Stimulated activated naive CD8-positive, alpha-beta T cell treated with anti-CD3 and anti-CD28 coated beads, Interleukin-15, Interleukin-2, amounts not matched to agents 100 ng/mL and 50 ng/mL, for 24 hours (primary cell): ENCODE data around the gene PHLPP1.
"Not testable (repeated sequence)": the region's sequence is repeated elsewhere in the genome, so short reads cannot be mapped to it uniquely, and the experiment has no call there.

Experiments
- H3K27ac Mint-ChIP-seq: one replicate; pipeline ENCODE4 v1.8.0; 2021; ENCODE audit warnings: mild to moderate bottlenecking, mixed read lengths
- H3K27me3 Mint-ChIP-seq: one replicate; pipeline ENCODE4 v1.8.0; 2021; ENCODE audit warnings: mixed read lengths
- H3K36me3 Mint-ChIP-seq: one replicate; pipeline ENCODE4 v1.8.0; 2021; ENCODE audit warnings: low read depth, mixed read lengths
- H3K4me1 Mint-ChIP-seq: one replicate; pipeline ENCODE4 v1.8.0; 2021; ENCODE audit warnings: low read depth, mixed read lengths
- H3K4me3 Mint-ChIP-seq: one replicate; pipeline ENCODE4 v1.8.0; 2021; ENCODE audit warnings: mild to moderate bottlenecking, mixed read lengths
- H3K9me3 Mint-ChIP-seq: one replicate; pipeline ENCODE4 v1.8.0; 2021; ENCODE audit warnings: mixed read lengths

Gene PHLPP1

DNA sequence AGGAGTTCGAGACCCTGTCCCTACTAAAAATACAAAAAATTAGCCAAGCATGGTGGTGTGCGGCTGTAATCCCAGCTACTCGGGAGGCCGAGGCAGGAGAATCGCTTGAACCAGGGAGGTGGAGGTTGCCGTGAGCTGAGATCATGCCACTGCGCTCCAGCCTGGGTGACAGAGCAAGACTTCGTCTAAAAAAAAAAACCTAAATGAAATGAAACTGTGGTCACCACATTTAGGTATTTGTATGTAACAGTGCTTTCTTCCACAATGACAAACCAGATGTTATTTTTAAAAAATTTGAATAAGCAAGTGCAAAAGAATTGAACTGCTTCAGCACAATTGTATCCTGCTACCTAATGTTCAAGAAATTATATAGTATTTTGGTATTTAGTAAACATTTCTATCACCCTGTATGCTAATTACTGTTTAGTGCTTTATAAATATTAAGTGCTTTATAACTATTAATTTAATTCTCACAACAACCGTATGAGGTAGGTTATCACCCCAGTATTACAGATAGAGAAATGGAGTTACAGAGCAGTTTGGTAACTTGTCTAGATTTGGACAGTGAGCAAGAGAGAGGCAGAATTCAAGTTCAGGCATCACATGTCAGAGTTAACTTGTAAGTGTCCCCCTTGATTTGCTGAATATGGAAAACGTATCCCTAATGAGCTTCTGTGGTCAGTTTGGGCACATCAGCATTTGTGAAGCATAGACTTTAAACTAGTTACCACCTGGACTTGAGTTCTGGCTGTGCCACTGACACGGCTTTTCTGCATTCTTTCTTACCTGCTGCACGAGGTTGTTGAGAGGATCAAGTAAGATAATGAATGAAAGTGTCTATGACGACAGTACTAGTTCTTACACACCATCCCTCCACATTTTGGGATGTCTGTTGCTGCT, 14.4 kb downstream of the PHLPP1 start:
- Mint-ChIP-seq H3K4me1 (peaks cover 6% of the 10 kb centered on the region), H3K4me3 (no peak overlapping the region), H3K36me3 (peaks cover 16% of the 10 kb centered on the region), H3K27ac (no peak overlapping the region), H3K27me3 (no peaks in the 10 kb centered on the region), H3K9me3 (peaks cover 4% of the 10 kb centered on the region)

DNA sequence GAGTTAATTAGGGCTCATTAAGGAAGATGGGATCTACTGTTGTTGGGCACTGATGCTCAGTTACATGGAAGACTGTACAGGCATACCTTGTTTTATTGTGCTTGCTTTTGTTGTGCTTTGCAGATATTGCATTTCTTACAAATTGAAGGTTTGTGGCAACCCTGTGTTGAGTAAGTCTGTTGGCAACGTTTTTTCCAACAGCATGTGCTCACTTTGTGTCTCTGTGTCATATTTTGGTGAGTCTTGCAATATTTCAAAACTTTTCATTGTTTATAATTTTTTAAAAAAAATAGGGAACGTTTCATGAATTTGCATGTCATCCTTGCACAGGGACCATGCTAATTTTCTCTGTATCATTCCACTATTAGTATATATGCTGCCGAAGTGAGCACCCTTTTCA, 15.6 kb downstream of the PHLPP1 start:
- no peak overlapping the region for H3K27ac Mint-ChIP-seq
- peaks cover 4% of the 10 kb centered on the region for H3K9me3 Mint-ChIP-seq
- no peak overlapping the region for H3K4me3 Mint-ChIP-seq
- no peaks in the 10 kb centered on the region for H3K27me3 Mint-ChIP-seq
- H3K4me1 Mint-ChIP-seq = peaks cover 6% of the 10 kb centered on the region
- H3K36me3 Mint-ChIP-seq = peaks cover 16% of the 10 kb centered on the region

DNA sequence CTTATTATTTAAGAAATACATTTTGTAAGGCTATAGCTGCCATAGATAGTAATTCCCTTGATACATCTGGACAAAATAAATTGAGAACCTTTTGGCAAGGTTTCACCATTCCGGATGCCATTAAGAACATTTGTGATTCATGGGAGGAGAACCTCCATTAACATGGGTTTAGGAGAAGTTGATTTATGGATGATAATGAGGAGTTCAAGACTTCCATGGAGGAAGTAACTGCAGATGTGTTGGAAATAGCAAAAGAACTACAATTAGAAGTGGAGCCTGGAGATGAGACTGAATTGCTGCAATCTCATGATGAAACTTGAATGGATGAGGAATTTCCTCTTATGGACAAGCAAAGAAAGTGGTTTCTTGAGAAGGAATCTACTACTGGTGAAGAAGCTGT, 17.3 kb downstream of the PHLPP1 start:
- peaks cover 4% of the 10 kb centered on the region for H3K9me3 Mint-ChIP-seq
- H3K27ac Mint-ChIP-seq = no peak overlapping the region
- H3K4me1 Mint-ChIP-seq = peaks cover 6% of the 10 kb centered on the region
- peaks cover 19% of the 10 kb centered on the region for H3K36me3 Mint-ChIP-seq
- H3K27me3 Mint-ChIP-seq = no peaks in the 10 kb centered on the region
- H3K4me3 Mint-ChIP-seq = no peak overlapping the region

DNA sequence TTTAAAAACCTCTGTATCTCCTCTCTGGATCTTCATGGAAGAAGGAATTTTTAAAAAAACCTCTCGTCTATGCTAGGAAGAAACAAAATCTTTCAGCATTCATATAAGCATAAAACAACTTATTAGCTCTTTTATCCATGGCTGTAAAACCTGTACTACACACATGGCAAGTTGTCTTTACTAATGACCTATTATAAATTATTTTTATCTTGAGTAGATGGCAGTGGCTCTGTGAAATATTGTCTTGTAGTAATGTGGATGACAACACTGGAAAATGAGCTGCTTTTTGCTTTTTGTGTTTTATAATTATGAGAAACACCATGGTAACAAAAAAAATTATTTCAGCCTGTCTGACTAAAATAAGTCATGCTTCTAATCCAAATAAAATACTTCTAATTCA, 18.9 kb downstream of the PHLPP1 start:
- Mint-ChIP-seq H3K4me1 (peaks cover under 1% of the 10 kb centered on the region), H3K4me3 (no peak overlapping the region), H3K36me3 (peaks cover 21% of the 10 kb centered on the region), H3K27ac (no peak overlapping the region), H3K27me3 (no peaks in the 10 kb centered on the region), H3K9me3 (peaks cover 4% of the 10 kb centered on the region)

DNA sequence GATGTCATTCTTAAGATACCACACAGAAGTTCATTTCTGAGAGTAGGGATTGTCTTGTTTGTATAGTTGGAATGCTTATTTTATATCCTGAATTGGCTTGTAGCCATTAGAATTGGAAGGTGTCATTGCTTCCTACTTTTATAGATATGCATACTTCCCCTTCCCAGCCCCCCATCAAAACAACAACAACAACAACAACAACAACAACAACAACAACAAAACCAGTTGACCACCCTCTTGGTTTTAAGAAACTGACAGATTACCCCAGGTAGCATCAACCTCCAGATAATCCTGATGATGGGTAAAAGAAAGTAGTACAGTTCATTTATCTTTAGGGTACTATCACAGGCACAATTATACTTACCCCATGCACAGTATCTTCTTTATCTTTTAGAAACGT, 20.0 kb downstream of the PHLPP1 start:
- no peaks in the 10 kb centered on the region for H3K27me3 Mint-ChIP-seq
- peaks cover 4% of the 10 kb centered on the region for H3K9me3 Mint-ChIP-seq
- H3K27ac Mint-ChIP-seq = no peak overlapping the region
- H3K4me1 Mint-ChIP-seq = peaks cover 8% of the 10 kb centered on the region
- H3K36me3 Mint-ChIP-seq = peaks cover 21% of the 10 kb centered on the region
- no peak overlapping the region for H3K4me3 Mint-ChIP-seq

DNA sequence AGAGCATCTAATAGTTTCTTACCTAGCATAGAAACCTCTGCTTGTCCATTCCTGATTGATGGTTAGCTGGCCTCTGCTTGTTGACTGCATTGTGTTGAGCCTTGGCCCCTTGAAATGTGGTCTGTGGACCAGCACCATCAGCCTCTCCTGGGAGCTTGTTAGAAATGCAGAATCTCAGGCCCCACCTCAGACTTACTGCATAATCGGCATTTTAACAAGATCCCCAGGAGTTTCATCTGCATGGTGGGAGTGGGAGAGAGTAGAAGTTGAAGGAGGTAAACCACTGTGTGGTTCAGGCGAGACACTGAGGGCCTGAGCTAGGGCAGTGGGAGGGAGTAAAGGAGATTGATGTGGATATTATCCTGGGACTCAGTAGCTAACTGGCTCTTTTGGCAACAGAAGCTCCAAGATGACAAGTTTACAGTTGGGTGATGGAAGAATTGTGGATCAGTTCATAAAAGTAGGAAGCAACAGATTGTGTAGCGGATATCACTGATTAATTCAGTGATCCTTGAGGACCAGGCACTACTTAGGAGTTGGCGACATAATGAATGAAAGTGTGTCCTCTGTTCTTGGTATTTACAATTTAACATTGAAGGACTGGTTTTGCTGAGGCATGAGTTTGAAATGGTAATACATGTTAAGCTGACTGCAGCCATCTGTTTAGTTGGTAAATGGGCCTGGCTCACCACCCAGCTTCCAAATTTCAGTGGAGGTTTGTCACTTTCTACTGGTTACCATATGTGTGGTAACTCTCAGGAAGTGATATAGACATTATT, 20.9 kb downstream of the PHLPP1 start:
- Mint-ChIP-seq H3K27ac (no peak overlapping the region), H3K4me1 (peaks cover 17% of the 10 kb centered on the region)

DNA sequence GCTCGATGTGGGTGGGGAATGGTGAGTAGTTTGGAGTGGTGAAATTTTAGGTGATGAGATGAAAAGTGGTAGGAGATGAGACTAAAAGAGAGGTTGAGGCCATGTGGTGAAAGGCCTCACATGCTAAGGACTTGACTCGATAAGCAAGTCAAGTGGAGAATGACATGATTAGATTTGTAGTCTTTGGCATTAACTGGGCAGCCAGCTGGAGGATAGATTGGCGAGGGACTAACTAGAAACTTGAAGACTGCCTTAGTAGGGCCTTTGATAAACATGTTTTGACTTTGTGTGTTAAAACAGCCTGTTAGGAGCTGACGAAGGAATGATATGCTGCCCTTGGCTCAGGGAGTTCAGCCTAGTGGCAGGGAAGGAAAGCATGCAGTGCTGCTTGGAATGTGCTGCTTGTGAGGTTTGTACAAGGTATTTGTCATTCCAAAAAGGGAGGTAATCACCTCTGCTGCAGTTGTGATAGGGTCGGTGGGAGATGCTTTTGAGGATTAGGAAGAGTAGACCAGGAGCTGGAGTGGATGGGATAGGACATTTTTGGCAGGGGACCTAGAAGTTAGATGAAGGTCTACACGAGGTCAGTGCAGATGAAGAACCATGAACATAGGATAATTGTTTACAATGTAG, 22.0 kb downstream of the PHLPP1 start:
- H3K4me1 Mint-ChIP-seq = peaks cover 26% of the 10 kb centered on the region
- H3K4me3 Mint-ChIP-seq = no peak overlapping the region
- H3K36me3 Mint-ChIP-seq = peaks cover 10% of the 10 kb centered on the region
- H3K27me3 Mint-ChIP-seq = no peaks in the 10 kb centered on the region
- H3K27ac Mint-ChIP-seq = no peak overlapping the region
- peaks cover 4% of the 10 kb centered on the region for H3K9me3 Mint-ChIP-seq

More for the DNA sequence above, 20.9 kb downstream of the PHLPP1 start:
- Mint-ChIP-seq H3K4me3 (no peak overlapping the region), H3K27me3 (no peaks in the 10 kb centered on the region), H3K36me3 (peaks cover 21% of the 10 kb centered on the region), H3K9me3 (peaks cover 4% of the 10 kb centered on the region)

DNA sequence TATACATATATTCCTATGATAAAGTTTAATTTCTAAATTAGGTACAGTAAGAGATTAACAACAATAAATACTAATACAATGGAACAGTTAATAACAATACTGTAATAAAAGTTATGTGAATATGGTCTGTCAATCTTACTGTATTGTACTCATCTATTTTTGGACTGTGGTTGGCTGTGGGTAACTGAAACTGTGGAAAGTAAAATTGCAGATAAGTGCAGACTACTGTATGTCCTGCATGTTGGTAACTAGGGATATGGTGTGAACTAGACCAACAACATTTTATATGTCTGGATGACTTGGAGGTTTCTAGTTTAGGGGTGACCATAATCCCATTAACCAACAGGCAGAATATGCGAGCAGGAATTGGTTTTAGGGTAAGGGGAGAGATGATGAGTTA, 23.3 kb downstream of the PHLPP1 start:
- Mint-ChIP-seq H3K27ac (no peak overlapping the region), H3K27me3 (no peaks in the 10 kb centered on the region), H3K9me3 (no peaks in the 10 kb centered on the region), H3K4me1 (peaks cover 27% of the 10 kb centered on the region), H3K36me3 (peaks cover 5% of the 10 kb centered on the region), H3K4me3 (no peak overlapping the region)

DNA sequence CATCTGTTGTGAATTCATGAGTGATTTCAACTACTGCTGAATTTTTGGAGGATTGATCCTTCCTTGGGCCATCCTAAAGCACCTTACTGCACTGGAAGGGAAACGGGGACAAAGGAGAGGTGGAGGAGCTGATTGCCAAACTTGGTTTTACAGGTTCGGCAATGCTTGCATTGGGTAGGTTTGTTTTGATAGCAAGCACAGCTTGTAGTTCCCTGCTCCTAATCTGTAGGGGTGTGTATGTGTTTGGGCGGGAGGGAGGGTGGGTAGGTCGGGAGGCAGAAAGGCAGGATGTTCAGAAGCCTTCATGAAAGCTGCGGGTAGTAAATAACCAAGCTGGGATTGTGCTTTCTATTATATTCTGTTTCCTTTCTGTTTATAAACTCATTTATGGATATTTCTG, 24.6 kb downstream of the PHLPP1 start:
- no peaks in the 10 kb centered on the region for H3K27me3 Mint-ChIP-seq
- H3K4me3 Mint-ChIP-seq = no peak overlapping the region
- no peaks in the 10 kb centered on the region for H3K9me3 Mint-ChIP-seq
- peaks cover 5% of the 10 kb centered on the region for H3K36me3 Mint-ChIP-seq
- H3K4me1 Mint-ChIP-seq = peaks cover 37% of the 10 kb centered on the region
- H3K27ac Mint-ChIP-seq = no peak overlapping the region

DNA sequence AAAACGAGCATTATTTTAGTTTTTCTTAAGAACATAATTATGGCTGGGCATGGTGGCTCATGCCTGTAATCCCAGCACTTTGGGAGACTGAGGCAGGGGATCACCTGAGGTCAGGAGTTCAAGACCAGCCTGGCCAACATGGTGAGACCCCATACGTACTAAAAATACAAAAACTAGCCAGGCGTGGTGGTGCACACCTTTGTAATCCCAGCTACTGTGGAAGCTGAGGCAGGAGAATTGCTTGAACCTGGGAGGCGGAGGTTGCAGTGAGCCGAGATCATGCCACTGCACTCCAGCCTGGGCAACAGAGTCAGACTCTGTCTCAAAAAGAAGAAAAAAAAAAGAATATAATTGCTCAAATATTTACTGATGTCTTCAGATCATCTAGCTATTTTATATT, 25.3 kb downstream of the PHLPP1 start:
- H3K9me3 Mint-ChIP-seq, H3K36me3 Mint-ChIP-seq, H3K4me3 Mint-ChIP-seq, H3K27me3 Mint-ChIP-seq: not testable (repeated sequence)
- Mint-ChIP-seq H3K4me1 (peaks cover 45% of the 10 kb centered on the region), H3K27ac (peak overlapping the region; percentile 68)

DNA sequence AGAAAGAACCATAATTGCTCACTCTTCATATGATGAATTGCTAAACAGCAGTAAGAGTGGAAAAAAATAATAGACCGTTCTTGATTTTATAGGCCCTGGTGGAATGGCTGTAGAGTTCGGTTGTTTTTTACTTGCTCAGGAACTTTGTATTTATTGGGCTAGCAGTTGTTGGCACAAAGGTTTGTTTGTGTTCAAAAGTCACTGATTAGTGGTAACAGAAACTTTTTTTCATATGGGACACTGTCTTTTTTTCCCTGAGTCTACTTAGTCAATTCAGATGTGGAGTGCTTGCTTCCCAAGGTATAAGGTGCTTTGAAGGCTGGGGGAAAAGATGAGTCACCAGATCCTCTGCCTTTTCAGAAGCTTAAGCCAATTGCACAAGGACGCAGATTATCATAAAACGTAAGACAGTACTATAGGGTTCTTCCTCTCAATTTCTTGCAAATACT, 25.8 kb downstream of the PHLPP1 start:
- Mint-ChIP-seq H3K4me1 (peaks cover 46% of the 10 kb centered on the region), H3K27ac (peak overlapping the region; percentile 68), H3K36me3 (peaks cover 5% of the 10 kb centered on the region), H3K4me3 (no peak overlapping the region), H3K27me3 (no peaks in the 10 kb centered on the region), H3K9me3 (no peaks in the 10 kb centered on the region)

DNA sequence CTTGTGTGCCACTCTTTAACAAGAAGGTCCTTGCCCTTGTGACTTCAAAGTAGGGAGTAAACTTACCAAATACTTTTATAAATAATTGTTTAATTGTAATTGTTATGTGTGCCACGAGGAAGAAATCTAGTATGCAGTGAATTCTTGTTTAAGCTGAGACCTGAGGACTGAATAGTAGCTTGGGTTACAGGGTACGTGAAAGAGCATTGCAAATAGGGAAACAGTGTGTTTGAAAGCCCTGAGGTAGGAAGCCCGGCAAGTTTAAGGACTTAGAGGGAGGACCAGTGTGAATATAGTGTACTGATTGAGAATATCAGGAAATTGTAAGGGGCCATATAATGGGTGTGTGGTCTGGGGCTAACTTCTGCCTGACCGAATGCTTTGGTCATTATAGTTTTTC, 26.2 kb downstream of the PHLPP1 start:
- peak overlapping the region; percentile 41 for H3K27ac Mint-ChIP-seq
- H3K4me1 Mint-ChIP-seq = peaks cover 46% of the 10 kb centered on the region
- H3K9me3 Mint-ChIP-seq = no peaks in the 10 kb centered on the region
- no peaks in the 10 kb centered on the region for H3K27me3 Mint-ChIP-seq
- peaks cover 5% of the 10 kb centered on the region for H3K36me3 Mint-ChIP-seq
- H3K4me3 Mint-ChIP-seq = no peak overlapping the region

DNA sequence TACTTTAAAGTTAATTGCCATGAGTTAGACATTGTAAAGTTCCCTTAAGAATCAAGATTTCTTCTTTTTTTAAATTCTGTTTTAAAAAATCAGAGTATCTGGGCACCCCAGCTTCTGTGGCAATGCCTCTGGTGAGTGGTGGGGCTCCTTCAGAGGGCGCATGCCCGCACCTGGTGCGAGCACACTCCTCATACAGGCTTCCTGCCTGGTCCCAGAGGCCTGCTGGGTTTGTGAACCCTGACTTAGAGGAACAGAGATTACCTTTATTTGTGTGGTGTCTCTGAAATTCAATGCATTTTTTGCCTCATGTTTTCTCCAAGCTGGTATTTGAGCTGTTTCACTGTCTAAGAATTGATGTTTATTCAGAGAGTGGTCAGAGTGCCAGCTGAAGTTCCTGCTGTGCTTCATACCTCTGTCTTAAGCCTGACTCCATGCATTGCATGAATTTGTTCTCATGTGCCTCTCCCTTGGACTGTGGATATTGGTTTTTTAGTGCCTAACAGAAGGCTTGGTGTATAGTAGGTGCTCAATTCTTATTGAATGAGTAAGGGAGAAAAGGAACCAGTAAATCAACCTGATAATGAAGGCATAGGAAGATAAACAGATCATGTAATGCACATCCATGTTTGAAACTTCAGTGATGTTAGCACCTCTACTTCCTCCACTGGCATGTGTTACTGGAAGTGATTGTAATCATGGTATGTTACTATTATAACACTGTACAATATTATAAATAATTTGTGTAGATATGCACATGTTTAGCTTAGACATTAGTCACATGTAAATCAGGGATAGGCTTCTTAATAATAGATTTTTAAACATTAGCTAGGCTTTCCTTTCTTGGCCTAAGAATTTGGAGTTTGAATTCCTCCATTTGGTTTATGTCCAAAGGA, 29.0 kb downstream of the PHLPP1 start:
- Mint-ChIP-seq H3K4me3 (no peak overlapping the region), H3K9me3 (no peaks in the 10 kb centered on the region), H3K27me3 (no peaks in the 10 kb centered on the region), H3K36me3 (no peaks in the 10 kb centered on the region), H3K27ac (peak overlapping the region; percentile 5), H3K4me1 (peaks cover 46% of the 10 kb centered on the region)

DNA sequence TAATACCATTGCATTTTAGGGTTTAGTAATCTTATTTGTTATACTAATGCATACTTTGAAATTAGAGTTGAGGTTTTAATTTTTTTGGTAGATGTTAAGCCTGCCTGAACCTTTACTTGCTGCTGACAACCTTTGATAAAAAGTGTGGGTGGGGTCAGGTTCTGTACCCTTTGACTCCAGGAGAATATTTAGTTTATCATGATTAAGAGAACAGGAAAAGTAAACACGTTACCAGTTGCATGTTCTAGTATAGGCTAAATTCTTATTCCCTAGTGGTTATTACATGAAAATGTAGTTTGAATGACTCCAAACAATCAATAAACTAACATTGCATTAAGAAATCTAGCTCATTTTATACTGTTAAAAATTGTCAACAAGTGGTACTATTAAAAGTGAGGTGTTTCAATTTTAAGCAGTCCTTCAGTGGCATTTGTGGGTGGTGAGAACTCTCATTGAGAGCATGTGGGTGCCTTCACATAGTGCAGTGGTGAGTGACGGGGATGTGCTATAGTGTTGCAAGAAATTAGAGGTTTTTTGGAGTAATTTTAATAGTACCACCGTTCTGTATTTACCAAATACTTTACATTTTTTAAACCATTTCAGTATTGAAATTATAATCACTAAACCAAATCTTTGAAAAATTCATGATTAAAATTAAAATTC, 29.9 kb downstream of the PHLPP1 start:
- Mint-ChIP-seq H3K9me3 (no peaks in the 10 kb centered on the region), H3K4me3 (no peak overlapping the region), H3K4me1 (peaks cover 40% of the 10 kb centered on the region), H3K36me3 (no peaks in the 10 kb centered on the region), H3K27ac (no peak overlapping the region), H3K27me3 (no peaks in the 10 kb centered on the region)
